GM19328 (cell line): Measurements from ENCODE around the gene GDI2.
"Not testable (repeated sequence)": the region's sequence is repeated elsewhere in the genome, so short reads cannot be mapped to it uniquely, and the experiment has no call there.

Experiments
- ATAC-seq: cut with Tn5 transposase; IDR thresholded peaks from one replicate; pipeline ENCODE4 v1.9.1; 2021; ENCODE audit warnings: mild to moderate bottlenecking, moderate library complexity; ENCODE audit not compliant: unreplicated experiment

The GDI2 gene

DNA sequence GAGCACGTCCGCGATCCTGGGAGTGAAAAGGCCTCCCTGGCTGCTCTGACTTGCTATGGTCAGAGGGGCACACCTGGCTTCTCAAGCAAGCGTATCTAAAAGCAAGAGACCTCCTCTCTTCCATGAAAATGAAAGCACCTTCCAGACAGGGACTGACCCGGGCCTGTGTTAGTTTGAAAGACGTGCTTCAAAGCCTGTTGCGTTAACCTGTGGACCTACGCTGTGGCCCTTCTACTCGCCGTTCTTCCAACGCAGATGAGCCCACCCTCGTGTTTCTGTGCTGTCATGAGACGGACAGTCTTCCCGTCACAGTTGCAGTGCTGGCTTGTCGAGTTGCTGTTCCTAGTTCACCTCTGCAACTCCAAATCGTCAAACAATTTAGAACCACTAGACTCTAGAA, 15.5 kb upstream of the GDI2 start:
- no peak for ATAC-seq

DNA sequence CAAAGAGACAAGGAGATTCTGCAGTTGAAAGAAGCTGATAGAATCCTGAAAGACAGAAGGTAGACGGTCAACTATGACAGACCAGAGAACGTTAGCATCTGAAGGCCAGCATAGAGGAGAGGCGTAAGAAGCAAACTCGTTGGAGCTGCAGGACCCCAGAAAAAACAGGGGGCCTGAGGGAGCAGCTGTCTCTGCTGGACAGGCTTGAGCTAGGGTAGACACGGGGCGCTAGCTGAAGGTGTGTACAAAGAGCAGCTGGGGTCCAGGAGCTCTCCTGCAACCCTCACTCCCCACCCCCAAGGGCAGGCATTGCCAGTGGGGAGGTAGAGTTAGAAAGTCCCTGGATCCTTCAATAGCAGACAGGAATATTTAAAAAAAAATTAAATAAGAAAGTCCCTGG, 14.6 kb upstream of the GDI2 start:
- no peak for ATAC-seq

DNA sequence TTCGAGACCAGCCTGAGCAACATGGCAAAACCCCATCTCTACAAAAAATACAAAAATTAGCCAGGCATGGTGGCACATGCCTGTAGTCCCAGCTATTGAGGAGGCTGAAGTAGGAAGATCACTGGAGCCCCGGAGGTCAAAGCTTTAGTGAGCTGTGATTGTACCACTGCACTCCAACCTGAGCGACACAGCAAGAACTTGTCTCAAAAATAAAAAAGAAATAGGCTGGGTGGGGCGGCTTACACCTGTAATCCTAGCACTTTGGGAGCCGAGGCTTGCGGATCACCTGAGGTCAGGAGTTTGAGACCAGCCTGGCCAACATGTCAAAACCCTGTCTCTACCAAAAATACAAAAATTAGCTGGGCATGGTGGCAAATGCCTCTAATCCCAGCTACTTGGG, 13.3 kb upstream of the GDI2 start:
- ATAC-seq: not testable (repeated sequence)

DNA sequence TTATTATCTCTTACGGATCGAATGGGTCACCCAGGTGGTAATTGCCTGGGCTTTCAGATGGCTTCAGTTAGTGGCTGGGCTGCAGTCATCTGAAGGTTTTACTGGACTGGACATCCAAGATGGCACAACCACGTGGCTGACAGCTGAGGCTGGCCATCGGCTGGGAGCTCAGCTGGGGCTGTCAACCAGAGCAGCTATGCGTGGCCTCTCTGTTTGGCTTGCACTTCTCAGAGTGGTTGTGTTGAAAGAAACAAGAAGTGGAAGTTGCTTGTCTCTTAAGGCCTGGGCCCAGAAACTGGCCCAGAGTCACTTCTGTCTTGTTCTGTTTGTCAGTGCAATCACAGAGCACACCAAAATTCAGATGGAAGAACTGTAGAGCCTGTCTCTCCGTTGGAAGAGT, 5.7 kb upstream of the GDI2 start:
- ATAC-seq: no peak

DNA sequence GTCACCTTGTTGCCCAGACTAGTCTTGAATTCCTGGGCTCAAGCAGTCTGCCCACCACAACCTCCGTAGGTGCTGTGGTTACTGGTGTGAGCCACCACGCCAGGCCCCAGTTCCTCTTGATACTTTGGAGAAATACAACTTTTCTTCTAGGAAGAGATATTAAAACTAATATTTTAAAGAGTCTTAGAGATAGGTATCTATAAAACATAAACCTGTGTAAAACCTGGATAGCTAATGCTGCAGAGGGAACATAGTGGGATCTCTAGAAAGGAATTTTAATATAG, 4.8 kb upstream of the GDI2 start:
- ATAC-seq: no peak

DNA sequence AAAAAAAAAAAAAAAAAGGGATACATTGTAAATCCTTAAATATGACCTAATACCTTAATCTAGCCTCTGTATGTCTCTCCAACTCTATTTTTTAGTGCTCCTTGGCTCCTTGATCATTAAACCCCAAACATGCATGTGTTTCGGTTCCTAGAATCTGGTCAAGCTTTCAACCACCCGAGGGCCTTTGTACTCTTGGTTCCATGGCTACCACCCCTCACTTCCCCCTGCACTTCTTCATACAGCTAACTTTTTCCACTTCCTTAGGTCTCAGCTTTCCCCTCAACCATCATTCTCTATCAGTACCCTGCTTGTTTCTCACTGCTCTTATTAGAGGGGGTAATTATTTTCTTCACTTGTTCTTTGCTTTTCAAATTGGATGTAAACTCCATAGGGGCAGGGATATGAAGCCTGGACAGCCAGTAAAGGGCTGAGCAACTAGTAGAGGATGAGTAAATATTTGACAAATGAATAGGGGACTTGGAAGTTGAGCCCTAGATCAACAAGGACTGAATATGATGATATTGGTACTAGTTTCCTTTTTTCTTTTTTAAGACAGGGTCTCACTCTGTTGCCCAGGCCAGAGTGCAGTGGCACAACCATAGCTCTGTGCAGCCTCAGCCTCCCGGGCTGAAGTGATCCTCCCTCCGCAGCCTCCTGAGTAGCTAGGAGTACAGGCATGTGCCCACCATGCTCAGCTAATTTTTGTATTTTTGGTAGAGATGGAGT, 4.3 kb upstream of the GDI2 start:
- no peak for ATAC-seq

DNA sequence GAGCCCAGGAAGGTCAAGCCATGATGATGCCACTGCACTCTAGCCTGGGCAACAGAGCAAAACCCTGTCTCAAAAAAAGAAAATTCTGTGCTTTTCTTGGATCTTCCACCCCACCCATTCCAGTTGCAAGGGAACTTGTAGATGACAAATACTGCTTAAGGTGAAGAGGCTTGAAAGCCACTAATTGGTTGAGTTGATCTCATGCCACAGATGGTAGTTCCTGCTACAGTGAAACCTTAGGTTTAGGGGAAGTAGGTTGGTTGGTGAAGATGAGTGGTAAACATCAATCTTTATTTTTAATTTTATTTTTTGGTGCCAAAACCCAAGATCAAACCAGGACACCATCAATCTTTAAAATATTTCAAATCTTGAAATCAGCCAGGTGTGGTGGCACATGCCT, 2.9 kb upstream of the GDI2 start:
- ATAC-seq: no peak

DNA sequence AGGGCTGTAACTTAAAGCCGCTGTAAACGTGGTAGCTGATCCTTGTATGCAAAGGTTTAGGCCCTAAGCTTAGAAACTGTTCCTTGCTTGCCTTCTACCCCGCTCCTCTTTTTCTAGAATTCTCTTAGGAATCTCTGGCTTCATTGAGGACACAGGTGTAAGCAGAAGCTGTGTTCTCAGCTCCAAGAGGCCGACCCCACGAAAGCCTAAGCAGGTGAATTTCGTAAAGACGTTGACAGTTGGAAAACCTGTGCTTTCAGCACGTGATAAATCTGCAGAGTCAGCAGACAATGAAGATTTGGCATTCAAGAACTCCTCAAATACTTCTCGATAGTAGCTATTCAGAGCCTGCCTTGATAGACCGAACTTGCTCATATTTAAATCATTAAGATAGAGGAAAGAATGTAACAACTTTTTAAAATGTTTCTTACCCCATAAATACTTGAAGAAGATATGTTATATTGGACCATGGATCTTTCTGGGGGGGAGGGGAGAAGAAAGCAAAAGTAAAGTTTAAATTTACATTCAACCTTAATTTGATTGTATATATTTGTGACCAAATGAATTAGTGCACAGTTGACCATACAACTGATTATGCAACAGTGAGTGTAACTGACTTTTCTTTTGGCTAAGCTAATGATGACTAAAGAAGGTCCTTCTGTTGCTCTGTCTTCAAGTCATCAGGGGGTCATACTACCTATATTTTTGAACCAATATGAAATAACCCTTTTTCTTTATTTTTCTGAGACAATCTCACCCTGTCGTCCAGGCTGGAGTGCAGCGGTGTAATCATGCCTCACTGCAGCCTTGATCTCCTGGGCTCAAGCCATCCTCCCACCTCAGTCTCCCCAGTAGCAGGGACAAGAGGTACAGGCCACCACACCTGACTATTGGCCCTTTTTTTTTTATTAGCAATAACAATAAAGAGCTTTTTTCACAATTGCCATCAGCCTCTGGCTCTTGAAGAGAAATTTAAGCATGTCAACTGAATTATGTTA, 1.2 kb upstream of the GDI2 start:
- ATAC-seq: no peak

DNA sequence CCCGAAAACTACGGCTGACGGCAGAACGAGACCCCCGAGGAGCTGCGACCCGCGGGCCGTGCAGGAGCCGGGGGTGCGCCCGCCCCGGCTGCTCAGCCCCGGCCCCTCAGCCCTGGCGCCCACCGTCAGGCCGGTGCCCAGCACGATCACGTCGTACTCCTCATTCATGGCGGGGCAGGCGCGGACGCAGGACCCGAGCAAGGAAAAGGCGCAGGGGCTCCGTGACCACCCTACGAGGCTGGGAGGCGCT, 218 bp downstream of the GDI2 start:
- peak; percentile 20 for ATAC-seq

DNA sequence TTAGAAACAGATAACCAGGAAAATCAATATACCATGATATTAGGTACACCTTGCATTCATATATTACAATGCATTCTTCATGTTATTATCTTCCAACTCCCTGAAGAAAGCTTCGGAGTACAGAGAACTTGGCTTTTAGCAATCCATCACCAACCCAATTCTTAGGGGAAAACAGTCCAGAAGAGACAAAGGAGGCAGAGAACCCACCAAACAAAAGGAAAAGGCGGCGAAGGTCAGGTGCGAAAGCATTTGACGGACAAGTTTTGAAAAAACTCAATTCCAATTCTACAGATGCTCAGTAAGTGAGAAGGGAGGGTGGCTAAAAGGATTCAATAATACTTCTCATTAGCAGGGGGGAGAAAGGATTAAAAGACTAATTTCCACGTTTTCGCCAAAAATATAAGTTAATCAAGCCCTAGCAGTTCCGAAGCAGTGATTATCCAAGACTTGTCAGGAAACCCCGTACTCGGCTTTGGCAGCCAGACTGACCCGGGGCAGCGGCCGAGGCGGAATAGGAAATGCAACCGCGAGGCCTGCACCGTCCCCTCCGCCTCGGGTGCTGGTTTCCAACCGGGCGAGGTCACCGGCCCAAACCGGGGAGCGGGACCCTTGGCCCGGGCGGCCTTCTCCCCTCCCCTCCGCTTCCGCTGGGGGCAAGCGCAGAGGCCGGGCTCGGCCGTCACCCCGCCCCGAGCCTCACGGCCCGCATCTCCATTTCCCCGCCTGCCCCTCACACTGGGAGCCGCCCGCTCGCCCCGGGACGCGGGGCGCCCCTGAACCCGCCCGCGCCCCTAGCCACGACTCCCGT, 747 bp downstream of the GDI2 start:
- peak; percentile 23 for ATAC-seq

DNA sequence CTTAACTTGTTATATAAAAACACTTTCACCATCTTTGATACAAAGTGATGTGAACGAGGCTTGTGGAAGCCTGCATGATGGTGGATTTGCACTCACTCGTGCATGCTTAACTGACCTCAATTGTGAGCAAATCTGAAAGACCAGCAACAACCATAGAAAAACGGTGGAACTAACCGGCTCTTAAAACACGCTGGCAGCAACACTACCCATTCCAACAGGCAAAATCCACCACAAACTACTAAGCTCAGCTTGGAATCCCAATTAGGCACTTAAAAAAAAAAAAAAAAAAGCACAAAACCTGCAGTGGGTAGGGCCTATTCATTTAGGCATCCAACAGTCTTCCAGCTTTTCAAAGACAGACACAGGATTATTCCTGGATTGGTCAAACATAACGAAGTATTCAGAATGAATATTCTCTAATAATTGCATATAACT, 1.8 kb downstream of the GDI2 start:
- ATAC-seq: no peak

DNA sequence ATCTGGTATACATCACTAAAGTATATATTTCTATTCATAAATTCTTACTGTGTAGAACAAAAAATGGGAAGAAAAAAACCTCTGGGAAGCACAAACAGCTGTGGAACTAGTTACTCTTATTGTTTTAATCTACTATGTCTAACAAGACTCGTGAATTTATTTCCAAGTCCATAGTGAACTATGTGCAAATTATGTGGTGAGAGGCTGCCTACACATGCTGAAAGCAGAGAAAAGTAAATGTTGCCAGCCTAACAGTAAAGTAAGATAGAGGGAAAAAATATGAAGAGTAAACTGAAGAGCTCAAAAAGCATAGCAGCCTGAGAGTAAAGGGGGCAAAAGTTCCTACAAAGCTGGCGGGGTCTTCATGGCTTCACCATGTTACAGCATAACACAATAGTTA, 3.0 kb downstream of the GDI2 start:
- ATAC-seq: no peak

DNA sequence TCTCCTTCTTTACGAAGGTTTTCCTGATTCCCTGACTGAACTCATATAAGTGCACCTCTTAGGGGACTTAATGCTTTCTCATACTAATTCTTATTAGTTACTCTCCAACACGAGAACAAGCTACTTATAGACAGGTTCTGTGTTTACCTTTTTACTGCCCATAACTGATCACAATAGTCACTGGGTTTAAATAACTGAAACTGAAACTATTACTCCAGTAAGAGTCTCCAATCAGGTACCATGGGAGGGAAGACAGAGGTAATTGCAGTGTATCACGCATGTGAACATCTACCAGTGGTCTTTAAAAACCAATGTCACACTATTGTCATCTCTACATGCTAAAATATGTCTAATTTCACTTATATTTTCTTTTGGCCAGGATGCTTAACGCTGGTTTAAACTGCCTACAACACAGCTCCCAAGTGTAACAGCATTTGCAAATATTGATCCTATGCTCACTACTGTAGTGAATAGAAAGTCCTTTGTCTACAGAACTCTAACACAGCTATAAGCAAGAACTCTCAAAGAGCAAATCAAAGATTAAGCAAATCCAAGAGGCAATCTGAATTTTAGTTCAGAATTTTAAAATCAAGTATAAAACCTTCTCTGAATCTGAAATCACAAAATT, 3.6 kb downstream of the GDI2 start:
- no peak for ATAC-seq

DNA sequence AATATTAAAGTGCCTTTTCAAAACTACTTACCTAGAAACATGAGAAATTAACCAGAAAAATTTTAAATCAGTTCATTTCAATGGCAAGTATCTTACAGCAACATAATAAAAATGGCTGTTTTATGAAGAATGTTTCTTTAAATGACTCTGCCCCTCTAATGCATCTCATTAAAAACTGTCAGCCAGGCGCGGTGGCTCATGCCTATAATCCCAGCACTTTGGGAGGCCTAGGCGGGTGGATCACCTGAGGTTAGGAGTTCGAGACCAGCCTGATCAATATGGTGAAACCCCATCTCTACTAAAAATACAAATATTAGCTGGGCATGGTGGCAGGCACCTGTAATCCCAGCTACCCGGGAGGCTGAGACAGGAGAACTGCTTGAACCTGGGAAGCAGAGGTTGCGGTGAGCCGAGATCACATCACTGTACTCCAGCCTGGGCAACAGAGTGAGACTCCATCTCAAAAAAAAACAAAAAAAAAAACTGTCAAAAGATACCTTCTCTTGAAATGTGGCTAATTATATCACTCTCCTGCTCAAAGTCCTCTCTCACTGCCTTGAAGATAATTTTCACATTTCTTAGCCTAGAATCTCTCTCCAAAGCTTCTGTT, 4.3 kb downstream of the GDI2 start:
- not testable (repeated sequence) for ATAC-seq

DNA sequence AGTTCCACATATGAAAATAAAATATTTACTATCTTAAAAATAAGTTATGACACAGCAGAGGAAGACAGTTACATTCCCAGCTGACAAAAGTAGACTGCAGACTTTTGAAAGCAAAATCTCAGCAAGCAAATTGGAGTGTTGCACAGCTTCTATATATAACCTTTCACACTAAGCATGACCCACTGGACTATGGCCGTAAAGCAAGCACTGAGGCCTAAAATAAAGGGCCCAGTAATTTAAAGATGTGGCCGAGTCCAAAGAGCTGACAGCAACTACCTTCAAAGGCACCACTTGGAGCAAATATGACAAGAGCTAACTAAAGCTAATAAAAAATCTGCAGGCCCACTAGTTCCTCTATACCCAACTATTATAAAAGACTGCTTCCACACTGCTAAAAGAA, 6.5 kb downstream of the GDI2 start:
- ATAC-seq: no peak

DNA sequence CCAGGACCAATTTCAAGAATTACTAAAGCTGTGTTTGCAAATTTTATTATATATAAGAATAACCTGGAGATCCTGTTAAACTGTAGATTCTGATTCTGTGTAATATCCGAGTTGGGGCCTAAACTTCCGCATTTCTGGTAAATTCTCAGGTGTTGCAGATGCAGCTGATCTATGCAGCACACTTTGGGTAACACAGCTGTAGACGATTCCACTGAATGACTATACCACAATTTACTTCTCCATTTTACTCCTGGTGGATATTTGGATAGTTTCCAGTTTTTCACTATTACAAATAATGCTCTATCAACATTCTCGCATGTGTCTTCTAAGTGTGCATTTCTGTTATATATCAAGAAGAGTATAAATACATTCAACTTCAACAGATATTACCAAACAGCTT, 7.5 kb downstream of the GDI2 start:
- no peak for ATAC-seq

DNA sequence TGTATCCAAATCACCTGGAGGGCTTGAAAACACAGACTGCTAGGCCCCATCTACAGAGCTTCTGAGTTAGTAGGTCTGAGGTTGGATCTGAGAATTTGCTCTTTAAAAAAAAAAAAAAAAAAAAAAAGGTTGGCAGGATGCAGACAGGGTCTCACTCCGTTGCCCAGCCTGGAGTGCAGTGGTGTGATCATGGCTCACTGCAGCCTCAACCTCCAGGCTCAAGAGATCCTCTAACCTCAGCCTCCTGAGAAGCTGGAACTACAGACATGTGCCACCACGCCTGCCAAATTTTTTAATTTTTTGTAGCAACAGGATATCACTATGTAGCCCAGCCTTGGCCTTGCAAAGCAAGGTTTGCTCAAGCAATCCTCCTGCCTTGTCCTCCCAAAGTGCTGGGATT, 8.0 kb downstream of the GDI2 start:
- no peak for ATAC-seq

DNA sequence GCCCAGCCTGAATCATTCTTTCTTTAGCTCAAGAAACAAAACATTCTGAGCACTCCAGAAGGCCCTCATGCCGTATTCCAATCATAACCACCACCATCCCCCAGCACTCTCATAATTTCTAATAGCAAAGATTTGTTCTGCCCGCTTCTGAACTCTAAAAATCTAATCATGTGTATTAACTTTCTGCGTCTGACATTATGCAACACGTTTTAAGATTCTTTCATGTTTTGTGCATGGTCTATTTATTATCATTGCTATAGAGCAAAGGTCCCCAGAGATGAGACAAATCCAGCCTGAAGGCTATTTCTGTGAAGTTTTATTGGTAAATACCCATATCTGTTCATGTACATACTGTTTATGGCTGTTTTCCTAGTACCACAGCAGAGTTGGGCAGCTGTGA, 8.8 kb downstream of the GDI2 start:
- ATAC-seq: no peak

DNA sequence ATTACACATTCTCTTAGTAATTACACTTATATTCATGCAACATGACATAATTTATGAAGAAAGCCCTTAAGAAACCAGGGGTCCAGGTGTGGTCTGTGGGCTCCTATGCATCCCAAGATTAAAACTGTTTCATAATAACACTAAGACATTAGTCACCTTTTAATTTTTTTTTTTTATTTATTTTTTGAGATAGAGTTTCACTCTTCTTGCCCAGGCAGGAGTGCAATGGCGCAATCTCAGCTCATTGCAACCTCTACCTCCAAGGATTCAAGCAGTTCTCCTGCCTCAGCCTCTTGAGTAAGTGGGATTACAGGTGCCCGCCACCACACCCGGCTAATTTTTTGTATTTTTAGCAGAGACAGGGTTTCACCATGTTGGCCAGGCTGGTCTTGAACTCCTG, 12.5 kb downstream of the GDI2 start:
- ATAC-seq: no peak

DNA sequence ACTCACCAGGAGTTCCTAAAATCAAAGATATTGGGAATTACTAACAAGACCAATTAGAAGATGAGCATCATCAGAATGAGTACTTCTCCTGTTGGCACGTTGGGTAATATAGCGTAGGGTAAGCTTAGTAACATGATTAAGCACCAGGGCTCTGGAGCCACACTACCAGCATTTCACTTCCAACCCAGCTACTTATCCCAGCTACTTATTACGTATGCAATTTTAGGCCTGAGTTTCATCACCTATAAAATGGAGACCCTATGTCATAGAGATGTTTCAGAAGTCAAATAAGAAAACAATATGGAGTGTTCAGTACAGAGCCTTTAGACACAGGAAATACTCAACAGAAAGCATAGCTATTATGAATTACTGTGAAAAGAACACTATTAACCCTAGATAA, 19.0 kb downstream of the GDI2 start:
- ATAC-seq: no peak

DNA sequence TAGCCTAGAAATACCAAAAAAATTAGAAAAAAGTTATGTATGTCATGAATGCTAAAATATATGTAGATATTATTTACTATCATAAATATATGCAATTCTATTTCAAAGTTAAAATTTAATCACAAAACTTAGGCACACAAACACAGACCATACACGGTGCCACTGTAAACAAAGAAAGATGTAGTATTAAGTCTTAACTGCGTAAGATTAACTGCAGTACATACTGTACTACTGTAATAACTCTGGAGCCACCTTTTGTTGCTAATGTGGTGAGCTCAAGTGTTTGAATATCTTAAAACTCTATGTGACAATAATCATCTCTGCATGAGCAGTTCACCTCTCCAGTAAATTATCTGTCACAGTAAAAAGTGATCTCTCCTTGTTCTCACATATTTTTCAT, 23.6 kb downstream of the GDI2 start:
- ATAC-seq: no peak
